GM21825 (cell line): ENCODE results near the gene RNF115.
A peak's percentile ranks its signal among the peaks of the same experiment; 100 is the strongest.
"Not testable (repeated sequence)": the region's sequence is repeated elsewhere in the genome, so short reads cannot be mapped to it uniquely, and the experiment has no call there.

Source experiments
- ATAC-seq: cut with Tn5 transposase; IDR thresholded peaks from one replicate; pipeline ENCODE4 v1.9.1; 2021; ENCODE audit warnings: mild to moderate bottlenecking, moderate library complexity; ENCODE audit not compliant: unreplicated experiment

Gene RNF115

GRCh38 chr1:145823565-145824498 is at the start of gene RNF115, which contains the start of gene POLR3C:
Gene RNF115, minus strand, starts transcription at chr1:145824095. Its CDS starts 222 bp downstream, at chr1:145823873.
Gene POLR3C, plus strand, starts transcription at chr1:145824200. Its CDS starts 1,577 bp downstream, at chr1:145825777.
- ATAC-seq: peak; percentile 78

GRCh38 chr1:145871994-145872924 is 48.4 kb upstream of the RNF115 start:
- no peak for ATAC-seq

- no peak for ATAC-seq
Measured at GRCh38 chr1:145868232-145868631, 44.3 kb upstream of the RNF115 start.

DNA sequence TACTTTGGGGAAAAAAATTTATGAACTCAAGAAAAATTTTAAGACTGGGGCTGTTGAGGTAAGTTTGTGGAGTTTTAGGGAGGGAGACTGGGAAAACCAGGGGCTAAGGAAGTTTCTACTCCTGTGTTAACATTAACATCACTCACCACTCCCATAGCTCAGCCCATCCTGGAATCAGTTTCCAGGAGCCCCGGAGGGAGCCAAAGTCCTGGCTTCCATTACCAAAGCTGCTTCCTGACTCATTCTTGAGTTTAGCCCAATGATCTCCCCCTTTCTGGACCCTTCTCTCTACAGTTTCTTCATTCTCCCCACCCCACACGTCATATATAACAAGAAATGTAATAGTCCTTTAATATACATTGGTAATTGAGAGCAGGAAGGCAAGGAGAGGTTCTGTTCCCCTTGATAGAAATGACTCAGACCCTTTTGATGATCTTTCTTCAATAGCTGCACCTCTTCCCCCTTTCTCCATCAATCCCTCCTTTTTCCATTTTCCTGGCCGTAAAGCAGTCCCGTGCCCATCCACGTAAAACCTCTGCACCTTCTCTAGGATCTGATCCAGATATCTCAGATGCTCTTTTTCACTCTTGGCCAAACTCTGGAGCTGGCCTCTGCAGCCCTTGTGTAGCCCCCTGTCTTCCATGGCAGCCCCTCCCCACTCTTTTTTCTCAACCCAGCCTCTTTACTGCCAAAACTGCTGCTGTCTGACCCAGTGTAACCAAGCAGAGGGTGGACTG is 39.6 kb upstream of the RNF115 start:
- no peak for ATAC-seq

- peak; percentile 69 for ATAC-seq
Measured at GRCh38 chr1:145859491-145860023, 35.7 kb upstream of the RNF115 start.

- ATAC-seq: peak; percentile 87
Measured at GRCh38 chr1:145858901-145859490, 35.1 kb upstream of the RNF115 start, which contains the start of gene PIAS3. Gene PIAS3, minus strand, starts transcription at chr1:145859081. Its CDS starts 91 bp downstream, at chr1:145858990.

DNA sequence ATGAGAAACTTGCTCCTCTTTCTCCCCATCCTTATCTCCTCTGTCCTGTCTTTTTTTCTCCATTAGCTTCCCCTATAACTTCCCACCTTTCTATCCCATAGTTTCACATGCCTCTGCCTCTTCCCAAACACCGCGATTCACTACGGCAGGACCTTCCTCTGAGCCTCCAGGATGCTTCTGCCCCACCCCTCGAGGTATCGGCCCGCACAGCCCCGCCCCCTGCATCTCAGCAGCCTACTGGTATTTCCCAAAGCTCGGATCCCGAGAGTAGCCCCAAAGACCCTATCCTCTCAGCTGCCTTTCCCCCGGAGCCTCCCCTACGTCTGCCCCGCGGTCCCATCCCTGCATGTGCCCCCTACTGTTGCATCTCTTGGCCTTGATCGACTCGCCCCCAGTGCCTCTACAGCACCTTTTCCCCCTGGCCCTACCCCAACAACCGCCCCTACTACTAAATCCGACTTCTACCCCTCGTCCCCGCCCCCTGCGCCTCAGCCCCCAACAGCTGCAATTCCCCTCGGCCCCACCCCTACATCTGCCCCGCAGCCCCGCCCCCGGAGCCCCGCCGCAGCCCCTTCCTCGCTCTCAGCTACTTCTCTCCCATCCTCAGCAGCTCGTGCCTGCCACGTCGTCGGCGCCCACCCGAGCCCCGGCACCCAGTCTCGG is 34.5 kb upstream of the RNF115 start:
- peak; percentile 10 for ATAC-seq

GRCh38 chr1:145857170-145857569 is 33.3 kb upstream of the RNF115 start:
- no peak for ATAC-seq

GRCh38 chr1:145855426-145855948 is 31.6 kb upstream of the RNF115 start:
- ATAC-seq: no peak

- ATAC-seq: no peak
Measured at GRCh38 chr1:145849356-145850160, 25.7 kb upstream of the RNF115 start.

GRCh38 chr1:145847827-145848226 is 23.9 kb upstream of the RNF115 start:
- no peak for ATAC-seq

- no peak for ATAC-seq
Measured at GRCh38 chr1:145846201-145846612, 22.3 kb upstream of the RNF115 start.

- ATAC-seq: peak; percentile 62
Measured at GRCh38 chr1:145845514-145846161, 21.7 kb upstream of the RNF115 start, which contains the start of gene NUDT17. Gene NUDT17, plus strand, starts transcription at chr1:145845630. Its CDS starts 11 bp downstream, at chr1:145845641.

DNA sequence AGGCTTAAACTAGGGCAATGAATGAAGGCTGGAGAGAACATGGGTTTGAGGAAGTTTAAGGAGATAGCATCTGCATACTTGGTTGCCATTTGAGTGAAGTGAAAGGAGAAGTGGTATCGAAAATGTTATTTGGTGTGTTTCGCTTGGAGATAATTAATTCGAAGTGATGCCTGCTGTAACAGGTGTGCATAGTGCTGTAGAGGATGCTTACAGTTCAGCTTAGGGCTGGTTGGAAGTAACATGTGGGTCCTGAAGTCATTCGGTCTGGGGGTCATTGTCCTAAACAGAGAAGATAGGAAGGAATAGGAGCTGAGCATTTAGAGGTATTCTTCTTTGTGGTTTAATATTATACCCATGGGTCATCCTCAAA is 21.2 kb upstream of the RNF115 start:
- ATAC-seq: peak; percentile 55

DNA sequence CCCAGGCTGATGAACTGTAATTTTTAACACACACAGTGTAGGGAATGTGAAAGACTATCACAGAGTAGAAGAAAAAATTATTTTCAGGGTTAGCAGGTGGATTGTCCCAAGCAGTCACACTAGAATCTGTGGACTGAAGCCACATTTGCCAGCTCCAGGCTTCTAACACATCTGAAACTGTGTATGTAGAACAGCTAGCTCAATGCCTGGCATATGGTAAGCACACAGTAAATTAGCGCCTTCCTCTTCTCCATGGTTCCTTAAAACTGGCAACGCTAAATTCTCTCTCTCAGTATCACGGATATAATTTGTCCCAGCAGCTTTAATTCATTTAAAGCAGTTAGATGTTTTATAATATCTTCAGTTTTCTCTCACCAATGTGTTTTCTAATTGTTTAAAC is 19.1 kb upstream of the RNF115 start:
- no peak for ATAC-seq

- no peak for ATAC-seq
Measured at GRCh38 chr1:145837656-145838055, 13.8 kb upstream of the RNF115 start.

GRCh38 chr1:145830810-145831209 is 6.9 kb upstream of the RNF115 start:
- not testable (repeated sequence) for ATAC-seq
